Activated CD4-positive, alpha-beta T cell treated with anti-CD3 and anti-CD28 coated beads, Interleukin-10, Interleukin-2, amounts not matched to agents 100 ng/mL and 50 ng/mL, durations not matched to agents 16 hours and 8 hours (primary cell): ENCODE results near the gene WNT9A.
"Not testable (repeated sequence)": the region's sequence is repeated elsewhere in the genome, so short reads cannot be mapped to it uniquely, and the experiment has no call there.

ENCODE experiments used
- DNase-seq: peaks from one replicate; pipeline ENCODE4 v3.0.0-alpha.2; 2020

WNT9A gene

DNA sequence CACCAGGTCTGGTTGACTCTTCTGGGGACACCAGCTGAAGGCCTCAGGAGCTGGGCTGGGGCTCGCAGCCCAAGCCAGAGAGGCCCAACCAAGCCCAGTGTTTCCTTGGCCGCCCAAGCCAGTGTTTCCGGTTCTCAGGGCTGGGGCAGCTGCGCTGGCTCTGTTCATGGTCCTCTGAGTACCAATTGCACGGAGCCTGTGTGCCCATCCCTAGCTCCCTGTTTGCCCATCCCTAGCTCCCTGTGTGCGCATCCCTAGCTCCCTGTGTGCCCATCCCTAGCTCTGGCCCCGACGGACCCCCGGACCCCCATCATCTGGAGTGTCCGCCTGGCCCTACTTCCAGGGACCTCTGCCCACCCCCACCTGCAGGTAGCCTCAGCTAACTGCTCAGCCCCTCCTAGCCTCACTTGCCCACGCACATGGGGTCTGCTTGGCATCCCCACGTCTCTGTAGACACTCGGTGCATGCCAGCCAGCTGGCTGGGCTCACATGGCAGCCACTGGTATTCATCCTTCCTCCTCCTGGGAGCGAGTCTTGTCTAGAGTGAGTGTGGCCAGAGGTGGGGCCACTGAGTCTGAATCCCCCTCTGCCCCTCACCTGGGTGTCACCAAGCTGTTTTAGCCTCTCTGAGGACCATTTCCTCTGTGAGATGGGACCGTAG is 64.0 kb downstream of the WNT9A start:
- no peak for DNase-seq

DNA sequence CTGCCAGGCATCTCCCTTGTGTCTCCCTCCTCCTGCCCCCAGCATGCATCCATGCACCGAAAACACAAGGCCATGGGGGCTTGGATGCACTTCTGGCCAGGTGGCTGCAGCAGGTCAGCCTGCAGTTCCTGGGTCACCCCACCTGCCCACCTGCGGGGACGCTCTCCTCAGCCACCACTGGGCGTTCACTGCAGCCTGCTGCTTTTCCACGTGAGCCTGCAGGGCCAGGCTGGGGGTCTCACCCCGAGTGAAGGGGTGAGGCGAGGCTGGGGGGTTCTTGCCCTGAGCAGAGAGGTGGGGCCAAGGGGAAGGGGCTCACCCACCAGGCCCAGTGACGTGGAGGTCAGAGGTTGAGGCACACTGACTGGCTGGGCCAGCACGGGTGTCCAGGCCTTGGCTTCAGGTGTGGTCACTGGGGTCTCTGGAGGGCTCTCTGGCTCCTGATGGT is 64.6 kb downstream of the WNT9A start:
- DNase-seq, result no peak

DNA sequence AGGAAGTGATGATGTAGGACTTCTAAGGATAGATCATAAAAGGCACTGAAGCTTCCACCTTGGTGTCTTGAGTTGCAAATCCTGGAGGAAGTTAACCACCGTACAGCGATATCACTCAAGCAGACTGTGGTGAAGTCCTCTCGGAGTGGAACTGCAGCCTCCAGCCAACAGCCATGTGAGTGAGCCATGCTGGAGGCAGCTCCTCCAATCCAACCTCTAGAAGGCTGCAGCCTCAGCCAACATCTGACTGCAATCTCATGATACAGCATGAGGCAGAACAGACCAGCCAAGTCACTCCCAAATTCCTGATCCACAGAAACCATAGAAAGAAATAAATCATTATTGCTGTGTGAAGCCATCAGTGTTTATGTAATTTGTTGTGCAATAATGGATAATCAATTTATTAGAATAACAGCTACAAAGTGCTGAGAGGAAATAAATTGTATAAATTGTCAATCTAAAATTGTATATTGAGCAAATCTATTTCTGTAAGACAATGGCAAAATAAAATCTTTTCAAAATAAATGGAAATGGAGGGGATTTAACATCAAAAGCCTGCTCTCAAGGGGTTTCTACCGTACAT is 67.3 kb downstream of the WNT9A start:
- DNase-seq, result no peak

DNA sequence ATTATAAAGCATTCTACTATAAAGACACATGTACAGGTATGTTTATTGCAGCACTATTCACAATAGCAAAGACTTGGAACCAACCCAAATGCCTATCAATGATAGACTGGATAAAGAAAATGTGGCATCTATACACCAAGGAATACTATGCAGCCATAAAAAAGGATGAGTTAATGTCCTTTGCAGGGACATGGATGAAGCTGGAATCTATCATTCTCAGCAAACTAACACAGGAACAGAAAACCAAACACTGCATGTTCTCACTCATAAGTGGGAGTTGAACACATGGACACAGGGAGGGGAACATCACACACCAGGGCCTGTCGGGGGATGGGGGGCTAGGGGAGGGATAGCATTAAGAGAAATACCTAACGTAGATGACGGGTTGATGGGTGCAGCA is 69.9 kb downstream of the WNT9A start:
- DNase-seq, result not testable (repeated sequence)

DNA sequence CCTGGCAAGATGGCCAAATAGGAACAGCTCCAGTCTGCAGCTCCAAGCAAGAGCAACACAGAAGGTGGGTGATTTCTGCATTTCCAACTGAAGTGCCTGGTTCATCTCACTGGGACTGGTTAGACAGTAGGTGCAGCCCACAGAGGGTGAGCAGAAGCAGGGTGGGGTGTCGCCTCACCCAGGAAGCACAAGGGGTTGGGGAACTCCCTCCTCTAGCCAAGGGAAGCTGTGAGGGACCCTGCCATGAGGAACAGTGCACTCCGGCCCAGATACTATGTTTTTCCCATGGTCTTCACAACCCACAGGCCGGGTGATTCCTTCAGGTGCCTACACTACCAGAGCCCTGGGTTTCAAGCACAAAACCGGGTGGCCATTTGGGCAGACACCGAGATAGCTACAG is 75.8 kb downstream of the WNT9A start:
- DNase-seq, result not testable (repeated sequence)

DNA sequence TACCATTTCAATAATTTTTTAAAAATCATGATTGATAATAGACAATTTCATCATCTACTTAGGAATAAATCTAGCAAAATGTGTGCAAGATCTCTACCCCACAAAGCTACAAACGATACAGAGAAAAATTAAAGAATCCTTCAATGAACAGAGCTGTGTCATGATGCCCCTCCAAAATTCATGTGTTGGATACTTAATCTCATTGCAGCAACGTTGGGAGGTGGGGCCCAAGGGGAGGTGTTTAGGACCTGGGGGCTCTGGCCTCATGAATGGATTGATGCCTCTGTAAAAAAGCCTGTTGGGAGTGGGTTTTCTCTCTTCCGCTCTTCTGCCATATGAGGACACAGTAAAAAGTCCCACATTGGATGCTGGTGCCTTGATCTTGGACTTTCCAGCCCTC is 77.4 kb downstream of the WNT9A start:
- no peak for DNase-seq

DNA sequence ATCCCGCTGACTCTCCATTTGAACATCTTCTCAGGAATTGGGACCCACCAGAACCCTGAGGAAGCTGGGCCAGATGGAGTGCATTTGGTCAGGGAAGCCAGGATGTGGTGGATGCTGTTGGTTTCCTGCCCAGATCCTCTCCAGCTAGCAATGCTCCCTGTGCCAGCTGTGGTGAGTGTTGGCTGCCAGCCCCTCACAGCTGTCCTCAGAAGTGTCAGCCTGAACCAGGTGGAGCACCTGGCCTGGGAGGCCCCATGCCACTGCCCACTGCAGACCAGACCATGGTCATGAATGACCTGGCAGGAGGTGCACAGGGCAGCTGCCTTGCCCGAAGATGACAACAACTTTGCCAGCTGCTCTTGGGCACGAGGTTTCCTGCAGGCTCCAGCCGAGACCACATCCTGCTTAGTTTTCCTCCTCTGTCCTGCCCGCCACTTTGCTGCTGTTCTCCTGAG is 77.9 kb downstream of the WNT9A start:
- DNase-seq, result no peak

DNA sequence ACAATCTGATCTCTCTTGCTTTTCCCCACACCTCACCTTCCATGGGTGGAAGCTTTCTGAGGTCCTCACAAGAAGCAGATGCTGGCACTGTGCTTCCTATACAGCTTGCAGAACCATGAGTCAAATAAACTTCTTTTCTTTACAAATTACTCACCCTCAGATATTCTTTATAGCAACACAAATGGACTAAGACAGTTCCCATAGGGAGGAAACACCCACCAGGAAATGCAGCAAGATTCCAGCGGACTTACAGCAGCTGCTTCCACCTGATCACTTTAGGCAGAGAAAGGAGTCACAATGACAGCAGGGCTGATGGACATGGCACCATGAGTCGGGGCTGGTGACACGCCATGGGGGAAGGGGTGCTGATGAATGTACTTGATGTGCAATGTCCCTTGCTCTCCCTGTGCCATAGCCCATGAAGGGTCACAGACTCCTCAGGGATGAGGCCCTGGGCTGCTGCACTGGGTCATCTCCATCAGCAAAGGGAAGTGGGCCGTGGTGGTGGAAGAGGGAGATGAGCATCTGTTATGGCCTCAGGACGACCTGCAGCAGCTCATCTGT is 78.4 kb downstream of the WNT9A start:
- no peak for DNase-seq
